Measurements from ENCODE around the gene MYO15A. TPM values are rescaled to one million over a fixed set of nuclear protein-coding genes. Genes with fewer than 3 reads are reported as not detected.

MYO15A gene
- total and polyA plus RNA-seq, 2 donors (not counting 1 experiment from before 2014, with no cell fraction given) = 0.42 to 2.0 TPM

- Histone ChIP-seq H2AFZ (ENCODE audit: low read length) (no peak overlapping the region), H3K9ac (ENCODE audit: insufficient read depth, low read length) (no peak overlapping the region), H3K27me3 (ENCODE audit: control insufficient read depth, insufficient read depth, low read length) (no peaks in the 10 kb centered on the region), H3K4me2 (ENCODE audit: extremely low read depth, insufficient read depth, low read length) (no peak overlapping the region), H3K4me1 (ENCODE audit: control insufficient read depth, extremely low read depth, insufficient read depth, low read length) (no peaks in the 10 kb centered on the region), H3K36me3 (ENCODE audit: control insufficient read depth, insufficient read depth, low read length) (no peaks in the 10 kb centered on the region), H3K27ac (ENCODE audit: insufficient read depth, low read length) (no peak overlapping the region), H3K79me2 (ENCODE audit: control insufficient read depth, insufficient read depth, low read length) (no peaks in the 10 kb centered on the region), H4K20me1 (ENCODE audit: control insufficient read depth, extremely low read depth, insufficient read depth, low read length) (no peaks in the 10 kb centered on the region), H3K9me3 (ENCODE audit: control insufficient read depth, insufficient read depth, low read depth, low read length) (no peaks in the 10 kb centered on the region), H3K4me3 (replicated peaks in 1 of 4; ENCODE audit: control extremely low read depth in 1 of 4, insufficient read depth in 1 of 4, low read depth in 3 of 4, low read length in 4 of 4) (no peak overlapping the region)
- TF ChIP-seq EZH2 (IDR thresholded peaks at IDR 0.05; ENCODE audit: low read length, missing control alignments) (no peak), CTCF (conservative IDR thresholded peaks at IDR 0.05 in 1 of 2, IDR thresholded peaks at IDR 0.05 in 1 of 2; ENCODE audit: low read depth in 1 of 2, low read length in 2 of 2) (no peak)
- DNase-seq (ENCODE audit: low read depth in 2 of 2) = no peak
Observed at GRCh38 chr17:18176176-18176575, 67.6 kb downstream of the MYO15A start.

- Histone ChIP-seq H3K27ac (ENCODE audit: insufficient read depth, low read length) (no peak overlapping the region), H4K20me1 (ENCODE audit: control insufficient read depth, extremely low read depth, insufficient read depth, low read length) (no peaks in the 10 kb centered on the region), H3K4me1 (ENCODE audit: control insufficient read depth, extremely low read depth, insufficient read depth, low read length) (peaks cover 3% of the 10 kb centered on the region), H3K9me3 (ENCODE audit: control insufficient read depth, insufficient read depth, low read depth, low read length) (no peaks in the 10 kb centered on the region), H2AFZ (ENCODE audit: low read length) (no peak overlapping the region), H3K4me2 (ENCODE audit: extremely low read depth, insufficient read depth, low read length) (no peak overlapping the region), H3K4me3 (replicated peaks in 1 of 4; ENCODE audit: control extremely low read depth in 1 of 4, insufficient read depth in 1 of 4, low read depth in 3 of 4, low read length in 4 of 4) (no peak overlapping the region), H3K9ac (ENCODE audit: insufficient read depth, low read length) (no peak overlapping the region), H3K36me3 (ENCODE audit: control insufficient read depth, insufficient read depth, low read length) (no peaks in the 10 kb centered on the region), H3K79me2 (ENCODE audit: control insufficient read depth, insufficient read depth, low read length) (no peaks in the 10 kb centered on the region), H3K27me3 (ENCODE audit: control insufficient read depth, insufficient read depth, low read length) (no peaks in the 10 kb centered on the region)
- TF ChIP-seq CTCF (conservative IDR thresholded peaks at IDR 0.05 in 1 of 2, IDR thresholded peaks at IDR 0.05 in 1 of 2; ENCODE audit: low read depth in 1 of 2, low read length in 2 of 2) (no peak), EZH2 (IDR thresholded peaks at IDR 0.05; ENCODE audit: low read length, missing control alignments) (no peak)
- DNase-seq (ENCODE audit: low read depth in 2 of 2) = no peak
Observed at GRCh38 chr17:18177133-18177532, 68.6 kb downstream of the MYO15A start.

- no peaks in the 10 kb centered on the region for H3K27me3 ChIP-seq (ENCODE audit: control insufficient read depth, insufficient read depth, low read length)
- TF ChIP-seq EZH2 (IDR thresholded peaks at IDR 0.05; ENCODE audit: low read length, missing control alignments) = no peak
- TF ChIP-seq CTCF (conservative IDR thresholded peaks at IDR 0.05 in 1 of 2, IDR thresholded peaks at IDR 0.05 in 1 of 2; ENCODE audit: low read depth in 1 of 2, low read length in 2 of 2) = no peak
- no peaks in the 10 kb centered on the region for H3K79me2 ChIP-seq (ENCODE audit: control insufficient read depth, insufficient read depth, low read length)
- no peaks in the 10 kb centered on the region for H3K9me3 ChIP-seq (ENCODE audit: control insufficient read depth, insufficient read depth, low read depth, low read length)
- DNase-seq (ENCODE audit: low read depth in 2 of 2) = no peak
- no peak overlapping the region for H3K9ac ChIP-seq (ENCODE audit: insufficient read depth, low read length)
- no peak overlapping the region for H3K27ac ChIP-seq (ENCODE audit: insufficient read depth, low read length)
- no peak overlapping the region for H3K4me3 ChIP-seq (replicated peaks in 1 of 4; ENCODE audit: control extremely low read depth in 1 of 4, insufficient read depth in 1 of 4, low read depth in 3 of 4, low read length in 4 of 4)
- H4K20me1 ChIP-seq (ENCODE audit: control insufficient read depth, extremely low read depth, insufficient read depth, low read length) = no peaks in the 10 kb centered on the region
- peaks cover 5% of the 10 kb centered on the region for H3K4me1 ChIP-seq (ENCODE audit: control insufficient read depth, extremely low read depth, insufficient read depth, low read length)
- H3K36me3 ChIP-seq (ENCODE audit: control insufficient read depth, insufficient read depth, low read length) = no peaks in the 10 kb centered on the region
- H2AFZ ChIP-seq (ENCODE audit: low read length) = no peak overlapping the region
- H3K4me2 ChIP-seq (ENCODE audit: extremely low read depth, insufficient read depth, low read length) = no peak overlapping the region
Observed at GRCh38 chr17:18177722-18178121, 69.2 kb downstream of the MYO15A start.
